ENCODE measurements around the gene FANCG. TPM values are rescaled to one million over a fixed set of nuclear protein-coding genes. Genes with fewer than 3 reads are reported as not detected.

FANCG gene
- total RNA-seq, 1 experiment from 2014 or later: 73.8 TPM

- TF ChIP-seq SIN3A (IDR thresholded peaks at IDR 0.05; ENCODE audit: borderline replicate concordance, insufficient read depth, low read depth, low read length) (no peak), CTCF (IDR thresholded peaks at IDR 0.05) (no peak), TCF7L2 (IDR thresholded peaks at IDR 0.05; ENCODE audit: low read depth, low read length) (no peak), POLR2AphosphoS5 (IDR thresholded peaks at IDR 0.05; ENCODE audit: low read depth, low read length) (no peak)
- no peaks in the 10 kb centered on the region for H3K9me3 ChIP-seq (ENCODE audit: control insufficient read depth, insufficient read depth, low read depth, low read length)
- no peak overlapping the region for H3K27ac ChIP-seq (ENCODE audit: low read length)
- peaks cover 3% of the 10 kb centered on the region; the same call in 1 of the 2 replicates for H3K4me1 ChIP-seq (ENCODE audit: control insufficient read depth, insufficient read depth, low read length)
- in situ Hi-C loops (cut with HindIII; ENCODE audit: low pct_unique_long_range_greater_than_20kb, low sequenced_read_pairs) (no loop called here), intact Hi-C loops (cut with micrococcal nuclease; ENCODE audit: unreplicated experiment) (no loop called here)
- no peak overlapping the region for H3K4me3 ChIP-seq (ENCODE audit: low read depth in 2 of 2, low read length in 2 of 2)
- no peak for ATAC-seq
- H3K36me3 ChIP-seq (ENCODE audit: control insufficient read depth, insufficient read depth, low read length): no peaks in the 10 kb centered on the region
- no peaks in the 10 kb centered on the region for H3K27me3 ChIP-seq (ENCODE audit: control insufficient read depth, insufficient read depth, low read length)
- POLR2A ChIA-PET: interaction anchor here (1.3 kb wide), 1 partner anchor 11 kb away, joined by 6 read pairs; the partner anchor contains the start of gene FANCG
- no peak for DNase-seq (ENCODE audit: low read depth, low spot score)
- no TSS peak for BruUV-seq (replicated peaks)
- CTCF ChIA-PET: no interaction called here
Measured at GRCh38 chr9:35091536-35091935, 11.8 kb upstream of the FANCG start.

GRCh38 chr9:35089434-35089833 is 9.7 kb upstream of the FANCG start:
- POLR2A ChIA-PET: no interaction called here
- Histone ChIP-seq H3K9me3 (ENCODE audit: control insufficient read depth, insufficient read depth, low read depth, low read length) (no peaks in the 10 kb centered on the region), H3K36me3 (ENCODE audit: control insufficient read depth, insufficient read depth, low read length) (no peaks in the 10 kb centered on the region), H3K27me3 (ENCODE audit: control insufficient read depth, insufficient read depth, low read length) (no peaks in the 10 kb centered on the region), H3K4me1 (ENCODE audit: control insufficient read depth, insufficient read depth, low read length) (no peaks in the 10 kb centered on the region), H3K27ac (ENCODE audit: low read length) (no peak overlapping the region), H3K4me3 (ENCODE audit: low read depth in 2 of 2, low read length in 2 of 2) (no peak overlapping the region)
- ATAC-seq (no peak), DNase-seq (ENCODE audit: low read depth, low spot score) (no peak)
- TF ChIP-seq CTCF (IDR thresholded peaks at IDR 0.05): no peak
- no peak for TF ChIP-seq REST (IDR thresholded peaks at IDR 0.05; ENCODE audit: insufficient read depth in 1 of 2, low read depth in 2 of 2, low read length in 1 of 2)
- TF ChIP-seq SIN3A (IDR thresholded peaks at IDR 0.05; ENCODE audit: borderline replicate concordance, insufficient read depth, low read depth, low read length): no peak
- CTCF ChIA-PET: no interaction called here
- BruUV-seq (replicated peaks): no TSS peak
- in situ Hi-C loops (cut with HindIII; ENCODE audit: low pct_unique_long_range_greater_than_20kb, low sequenced_read_pairs): no loop called here
- intact Hi-C loops (cut with micrococcal nuclease; ENCODE audit: unreplicated experiment): no loop called here

Data from Panc1 (cell line).